T47D (cell line): ENCODE results near the gene CCR6.
"Not testable (repeated sequence)": the region's sequence is repeated elsewhere in the genome, so short reads cannot be mapped to it uniquely, and the experiment has no call there.

Experiments
- DNase-seq, 2 experiments: peaks; one replicate each; pipeline versions ENCODE4 v3.0.0 to v3.0.0-alpha.2; 2011 to 2012; ENCODE audit warnings: low read depth in 1 of 2, low spot score in 1 of 2
- JUND ChIP-seq: IDR thresholded peaks from 2 replicates; pipeline ENCODE4 v1.6.1; 2012; ENCODE audit warnings: low read depth
- in situ Hi-C: cut with HindIII; loops from 2 replicates; pipeline ENCODE4 v1.10.0; 2016; ENCODE audit warnings: low sequenced_read_pairs, low pct_unique_long_range_greater_than_20kb

The CCR6 gene

DNA sequence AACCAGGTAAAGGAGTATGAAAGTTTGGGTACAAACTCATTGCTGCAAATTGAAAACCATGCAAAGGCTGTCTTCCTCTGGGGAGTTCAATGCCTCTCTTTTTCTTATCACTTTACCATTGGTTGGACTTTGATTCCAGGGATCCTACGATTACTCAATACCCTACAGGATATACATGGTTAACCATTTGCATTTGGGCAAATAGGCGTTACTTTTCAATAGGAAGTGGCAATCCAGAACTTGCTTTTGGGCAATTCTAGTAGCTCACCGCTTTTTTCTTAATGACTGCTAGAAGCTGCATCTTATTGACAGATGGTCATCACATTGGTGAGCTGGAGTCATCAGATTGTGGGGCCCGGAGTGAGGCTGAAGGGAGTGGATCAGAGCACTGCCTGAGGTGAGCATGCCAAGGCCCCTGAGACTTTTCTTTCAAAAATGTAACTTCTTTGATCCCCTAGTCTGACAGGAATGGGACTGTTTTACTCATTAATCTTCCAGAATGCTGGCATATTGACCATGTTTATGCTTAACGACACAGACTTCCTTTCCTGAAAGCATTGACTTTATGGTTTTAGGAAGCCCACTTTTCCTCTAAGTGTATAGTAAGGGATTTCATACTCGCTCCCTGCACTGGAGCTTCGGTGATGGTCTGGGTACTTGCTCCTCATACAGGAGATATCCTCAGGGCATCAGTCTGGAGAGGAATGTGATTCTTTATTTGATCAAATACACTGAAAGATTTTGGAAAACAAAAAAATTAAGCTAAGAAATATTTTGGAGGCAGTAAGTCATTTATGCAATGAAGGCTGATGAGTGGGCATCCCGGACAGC lies at the start of gene CCR6:
Gene CCR6 (plus strand): TSS at position 270 of the 831 bp plus-strand sequence. CDS start 13,039 bp downstream, outside the sequence.
- no peak for DNase-seq
- no peak for TF ChIP-seq JUND
- in situ Hi-C loops, result no loop called here

- TF ChIP-seq JUND, result no peak
- in situ Hi-C loops, result no loop called here
- DNase-seq, result no peak
Observed at GRCh38 chr6:167073679-167074274, 49.1 kb upstream of the CCR6 start.

GRCh38 chr6:167077241-167077932 lies 45.5 kb upstream of the CCR6 start:
- in situ Hi-C loops, result no loop called here
- DNase-seq, result no peak

GRCh38 chr6:167078745-167079144 lies 44.2 kb upstream of the CCR6 start:
- in situ Hi-C loops, result no loop called here
- no peak for TF ChIP-seq JUND
- no peak for DNase-seq

More at GRCh38 chr6:167077241-167077932, 45.5 kb upstream of the CCR6 start:
- no peak for TF ChIP-seq JUND

DNA sequence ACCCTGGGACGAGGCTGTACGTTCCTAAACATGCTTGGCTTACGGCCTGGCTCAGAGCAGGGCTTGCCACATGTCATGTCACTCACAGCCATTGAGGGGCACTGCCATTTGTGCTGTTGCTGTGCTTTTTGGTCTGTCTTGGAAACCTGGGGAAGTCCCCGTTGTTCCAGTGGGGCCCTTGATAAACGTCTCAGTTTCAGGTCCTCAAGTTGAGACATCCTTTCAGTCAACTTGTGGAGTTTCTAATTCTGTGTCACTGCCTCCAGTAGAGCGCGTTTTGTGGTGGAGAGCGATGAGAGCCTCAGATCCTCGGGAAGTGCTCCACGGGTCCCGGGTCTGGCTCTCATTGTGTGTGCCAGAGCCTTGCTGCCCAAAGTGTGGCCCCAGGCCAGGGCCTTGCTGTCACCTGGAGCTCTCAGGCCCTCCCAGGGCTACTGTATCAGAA lies 43.0 kb upstream of the CCR6 start:
- in situ Hi-C loops, result no loop called here
- TF ChIP-seq JUND, result no peak
- DNase-seq, result no peak

DNA sequence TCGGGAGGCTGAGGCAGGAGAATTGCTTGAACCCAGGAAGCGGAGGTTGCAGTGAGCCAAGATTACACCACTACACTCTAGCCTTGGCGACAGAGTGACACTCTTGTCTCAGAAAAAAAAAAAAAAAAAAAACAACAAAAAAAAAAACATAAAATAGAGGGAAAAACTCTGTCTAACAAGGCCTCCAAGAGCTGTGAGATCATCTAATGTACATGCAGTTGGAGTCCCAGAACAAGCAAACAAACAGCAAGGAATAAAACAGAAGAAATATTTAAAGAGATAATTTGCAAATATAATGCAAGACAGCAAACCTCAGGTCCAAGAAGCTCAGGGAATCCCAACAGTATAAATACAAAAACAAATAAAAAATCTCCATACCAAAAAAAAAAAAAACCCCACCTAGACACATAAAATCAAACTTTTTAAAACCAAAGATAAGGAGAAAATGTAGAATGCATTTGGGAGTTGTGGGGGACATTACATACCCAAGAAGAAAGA lies 35.0 kb upstream of the CCR6 start:
- no peak for TF ChIP-seq JUND
- no peak for DNase-seq
- in situ Hi-C loops, result no loop called here

DNA sequence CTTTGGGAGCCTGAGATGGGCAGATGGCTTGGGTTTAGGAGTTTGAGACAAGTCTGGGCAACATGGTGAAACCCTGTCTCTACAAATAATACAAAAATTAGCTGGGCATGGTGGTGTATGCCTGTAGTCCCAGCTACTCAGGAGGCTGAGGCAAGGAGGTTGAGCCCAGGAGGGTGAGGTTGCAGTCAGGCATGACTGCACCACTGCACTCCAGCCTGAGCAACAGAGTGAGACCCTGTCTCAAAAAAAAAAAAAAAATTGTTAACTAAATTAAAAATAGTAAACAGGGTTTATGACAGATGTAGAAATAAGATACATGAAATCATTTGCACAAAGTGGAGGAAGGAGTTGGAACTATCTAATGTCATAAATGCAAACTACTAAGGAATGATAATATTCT lies 34.2 kb upstream of the CCR6 start:
- DNase-seq, in situ Hi-C loops: not testable (repeated sequence)

DNA sequence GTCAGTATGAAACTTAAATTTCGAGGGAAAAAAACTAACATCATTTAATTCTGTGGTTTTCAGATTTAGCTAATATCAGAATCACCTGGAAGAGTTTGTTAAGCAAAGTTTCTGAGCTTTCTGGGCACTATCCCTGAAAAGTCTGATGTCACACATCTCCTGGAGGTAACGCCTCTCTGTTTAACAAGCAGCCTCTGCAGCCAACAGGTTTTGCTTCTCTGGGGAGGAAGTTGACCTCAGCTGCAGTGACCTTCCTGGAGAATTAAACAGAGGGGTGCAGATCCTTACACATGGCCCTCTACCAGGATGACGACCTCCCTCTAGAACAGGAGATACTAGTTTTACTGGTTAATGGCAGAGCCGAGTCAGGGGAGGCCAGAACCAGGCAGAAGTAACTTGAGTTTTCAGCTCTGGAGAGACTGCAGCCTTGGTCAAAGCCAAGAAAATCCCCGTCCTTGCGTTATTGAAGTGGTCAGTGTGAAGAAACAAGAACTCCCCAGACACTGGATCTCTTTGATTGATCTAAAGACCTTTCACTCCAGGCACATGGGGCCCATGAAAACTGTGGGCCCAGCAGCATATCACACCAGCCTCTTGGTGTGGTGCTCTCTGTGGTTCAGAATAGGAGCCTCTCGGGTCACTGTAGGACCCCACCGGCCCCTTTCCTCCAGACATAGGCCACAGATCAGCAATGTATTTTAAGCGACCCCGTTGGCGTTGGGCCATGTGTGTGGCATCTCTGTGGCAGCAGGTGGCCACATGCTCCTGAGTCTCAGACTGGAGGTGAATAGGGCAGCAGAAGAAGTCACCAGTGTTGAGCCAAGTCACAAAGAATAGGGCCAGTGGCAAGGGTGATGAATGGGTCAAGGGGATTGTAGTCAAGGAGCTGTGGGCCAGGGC lies 33.4 kb upstream of the CCR6 start:
- peak in 1 of 2 experiments; percentile 47 for DNase-seq
- in situ Hi-C loops, result no loop called here
- no peak for TF ChIP-seq JUND

DNA sequence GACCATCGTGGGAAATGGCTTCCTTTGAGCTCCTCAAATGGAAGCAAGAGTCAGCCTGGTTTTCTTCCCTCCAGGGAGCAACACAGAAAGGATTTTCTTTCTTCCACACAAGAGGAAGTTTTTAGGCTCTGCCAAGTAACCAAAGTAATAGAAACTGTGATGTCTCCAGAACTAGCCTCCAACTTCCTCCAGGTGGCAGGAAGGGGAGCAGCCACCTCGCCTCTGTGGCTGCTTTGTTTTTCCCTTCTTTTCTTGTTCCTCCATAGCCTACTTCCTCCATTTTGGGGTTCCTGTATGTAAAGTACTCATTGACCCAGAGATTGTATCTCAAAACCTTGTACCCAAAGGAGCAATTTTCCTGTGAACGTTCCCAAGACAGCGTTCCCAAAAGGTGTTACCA lies 32.7 kb upstream of the CCR6 start:
- no peak for TF ChIP-seq JUND
- DNase-seq, result no peak
- in situ Hi-C loops, result no loop called here

GRCh38 chr6:167091026-167091804 lies 31.7 kb upstream of the CCR6 start:
- TF ChIP-seq JUND, result no peak
- in situ Hi-C loops, result no loop called here
- DNase-seq, result no peak

GRCh38 chr6:167091805-167092107 lies 31.1 kb upstream of the CCR6 start:
- no peak for TF ChIP-seq JUND
- in situ Hi-C loops, result no loop called here
- no peak for DNase-seq
